Measurements from ENCODE around the gene TMEM92. TPM values are rescaled to one million over a fixed set of nuclear protein-coding genes. Genes with fewer than 3 reads are reported as not detected.
A peak's percentile ranks its signal among the peaks of the same experiment; 100 is the strongest.

The TMEM92 gene
- total and polyA plus RNA-seq, 9 donors: 0.32 to 3.5 (median 1.6) TPM

DNA sequence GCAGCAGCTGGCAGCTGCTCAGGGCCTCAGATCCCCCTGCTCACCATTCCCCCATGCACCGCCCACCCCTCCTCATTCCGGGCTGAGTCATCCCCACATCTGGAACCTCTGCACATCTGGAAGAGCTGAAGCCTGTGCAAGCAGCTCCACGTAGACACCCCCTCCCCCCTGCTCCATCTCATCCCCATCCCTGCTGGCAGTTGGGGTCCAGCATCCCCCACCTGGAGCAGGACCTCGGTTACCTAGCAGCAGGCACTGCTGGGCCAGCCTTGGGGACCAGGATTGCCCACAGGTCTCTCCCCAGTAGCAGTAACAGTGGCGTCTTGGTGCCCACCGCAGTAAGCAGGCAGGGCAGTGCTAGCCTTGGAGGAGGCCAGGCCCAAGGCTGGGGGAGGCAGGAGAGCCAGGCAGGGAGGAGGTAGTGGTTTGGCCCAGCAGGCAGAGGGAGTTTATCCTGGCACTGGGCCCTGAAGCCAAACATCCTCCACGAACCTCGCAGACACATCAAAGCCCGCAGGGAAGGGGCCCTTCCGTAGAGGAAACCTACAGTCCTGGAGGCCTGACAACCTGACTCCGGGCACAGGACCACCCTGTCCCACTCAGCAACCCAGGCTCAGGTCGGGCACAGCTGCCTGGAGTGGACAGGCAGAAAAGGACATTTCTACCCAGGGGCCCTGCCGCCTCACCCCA, 7.7 kb upstream of the TMEM92 start:
- intact Hi-C loops (cut with DNase I): no loop called here
- DNase-seq: peak; percentile 78 to 84 (median 82)
- 8 to 14% (median 10%) methylated on average over 12 to 13 of the region's 13 CpGs for WGBS, 3 donors
- no peaks in the 10 kb centered on the region for H3K36me3 ChIP-seq
- H3K27ac ChIP-seq: peak overlapping the region; percentile 52 to 68
- peaks cover 52% of the 10 kb centered on the region for H3K4me1 ChIP-seq (ENCODE audit: insufficient read depth)
- no peaks in the 10 kb centered on the region for H3K27me3 ChIP-seq
- no peaks in the 10 kb centered on the region for H3K9me3 ChIP-seq
- TF ChIP-seq POLR2A (IDR thresholded peaks at IDR 0.05): no peak
- TF ChIP-seq, protein P1, sequence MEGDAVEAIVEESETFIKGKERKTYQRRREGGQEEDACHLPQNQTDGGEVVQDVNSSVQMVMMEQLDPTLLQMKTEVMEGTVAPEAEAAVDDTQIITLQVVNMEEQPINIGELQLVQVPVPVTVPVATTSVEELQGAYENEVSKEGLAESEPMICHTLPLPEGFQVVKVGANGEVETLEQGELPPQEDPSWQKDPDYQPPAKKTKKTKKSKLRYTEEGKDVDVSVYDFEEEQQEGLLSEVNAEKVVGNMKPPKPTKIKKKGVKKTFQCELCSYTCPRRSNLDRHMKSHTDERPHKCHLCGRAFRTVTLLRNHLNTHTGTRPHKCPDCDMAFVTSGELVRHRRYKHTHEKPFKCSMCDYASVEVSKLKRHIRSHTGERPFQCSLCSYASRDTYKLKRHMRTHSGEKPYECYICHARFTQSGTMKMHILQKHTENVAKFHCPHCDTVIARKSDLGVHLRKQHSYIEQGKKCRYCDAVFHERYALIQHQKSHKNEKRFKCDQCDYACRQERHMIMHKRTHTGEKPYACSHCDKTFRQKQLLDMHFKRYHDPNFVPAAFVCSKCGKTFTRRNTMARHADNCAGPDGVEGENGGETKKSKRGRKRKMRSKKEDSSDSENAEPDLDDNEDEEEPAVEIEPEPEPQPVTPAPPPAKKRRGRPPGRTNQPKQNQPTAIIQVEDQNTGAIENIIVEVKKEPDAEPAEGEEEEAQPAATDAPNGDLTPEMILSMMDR (IDR thresholded peaks at IDR 0.05): peak in 1 of 3 donors; percentile 17
- no peak overlapping the region for H3K4me3 ChIP-seq

DNA sequence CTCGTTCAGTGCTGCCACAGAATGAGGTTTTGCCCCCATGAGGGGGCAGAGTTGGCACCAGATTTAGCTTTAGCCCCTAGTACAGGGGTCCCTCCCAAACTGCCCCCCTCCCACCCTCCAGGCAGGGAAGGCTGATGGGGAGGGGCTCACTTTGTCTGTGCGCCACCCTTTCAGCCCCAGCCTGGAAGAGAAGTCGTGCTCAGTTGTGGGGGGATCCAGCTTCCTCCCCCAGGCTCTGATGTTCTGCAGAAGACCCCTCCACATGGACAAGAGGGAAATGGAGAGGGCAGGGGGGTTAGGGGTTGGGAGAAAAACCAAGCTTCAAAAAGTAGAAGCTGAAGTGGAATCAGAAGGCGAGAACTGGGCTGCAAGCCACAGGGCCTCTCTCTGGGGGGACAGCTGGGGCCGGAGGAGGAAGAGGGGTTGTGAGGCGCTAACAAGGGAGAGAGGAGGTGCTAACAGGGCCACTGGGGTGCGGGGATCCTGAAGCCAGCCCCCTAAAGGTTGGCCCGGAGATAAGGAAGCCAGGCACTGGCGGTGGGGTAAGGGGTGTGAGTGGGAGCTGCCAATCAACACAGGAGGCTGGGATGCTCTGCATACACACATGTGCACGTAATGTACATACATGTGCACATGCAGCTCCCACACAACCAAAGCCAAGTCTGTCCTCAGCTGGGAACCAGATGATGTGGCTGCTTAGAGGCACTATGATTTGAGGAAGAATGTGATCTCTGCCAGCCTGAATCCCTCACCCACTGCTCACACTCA, 7.0 kb upstream of the TMEM92 start:
- no peaks in the 10 kb centered on the region for H3K36me3 ChIP-seq
- intact Hi-C loops (cut with DNase I): no loop called here

DNA sequence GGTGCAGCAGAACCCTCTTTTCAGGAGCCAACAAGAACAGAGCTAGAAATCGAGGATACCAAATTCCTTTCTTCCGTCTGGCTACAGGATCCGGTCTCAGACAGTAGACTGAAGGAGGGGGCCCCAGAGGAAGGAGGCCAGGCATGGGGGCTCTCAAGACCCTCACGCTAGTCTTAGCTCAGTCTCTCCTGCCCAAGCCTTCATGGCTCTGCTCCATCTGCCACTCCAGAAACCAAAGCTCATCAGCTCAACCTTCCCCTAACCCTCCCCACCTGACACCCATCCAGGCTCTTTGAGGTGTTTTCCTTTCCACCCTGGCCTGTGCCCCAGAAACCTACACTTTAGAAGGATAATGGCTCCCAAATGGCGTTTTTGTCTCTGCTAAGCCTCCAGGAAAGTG, 6.2 kb upstream of the TMEM92 start:
- intact Hi-C loops (cut with DNase I): no loop called here
- H3K27me3 ChIP-seq: no peaks in the 10 kb centered on the region
- TF ChIP-seq EP300 (IDR thresholded peaks at IDR 0.05): no peak
- H3K4me3 ChIP-seq: no peak overlapping the region
- peaks cover 57% of the 10 kb centered on the region for H3K4me1 ChIP-seq (ENCODE audit: insufficient read depth)
- H3K27ac ChIP-seq: peak overlapping the region in 1 of 2 donors; percentile 68
- H3K36me3 ChIP-seq: no peaks in the 10 kb centered on the region
- DNase-seq: peak in 1 of 5 donors; percentile 20
- no peaks in the 10 kb centered on the region for H3K9me3 ChIP-seq
- 47 to 61% (median 56%) methylated on average over 5 of the region's 5 CpGs for WGBS, 3 donors

More for the DNA sequence above, 7.0 kb upstream of the TMEM92 start:
- Histone ChIP-seq H3K4me1 (ENCODE audit: insufficient read depth) (peaks cover 55% of the 10 kb centered on the region), H3K27ac (peak overlapping the region; percentile 52 to 68), H3K9me3 (no peaks in the 10 kb centered on the region), H3K27me3 (no peaks in the 10 kb centered on the region), H3K4me3 (no peak overlapping the region)
- peak; percentile 58 to 77 (median 62) for DNase-seq
- TF ChIP-seq, protein P1 (IDR thresholded peaks at IDR 0.05): no peak
- 26 to 32% (median 28%) methylated on average over 10 of the region's 10 CpGs for WGBS, 3 donors

DNA sequence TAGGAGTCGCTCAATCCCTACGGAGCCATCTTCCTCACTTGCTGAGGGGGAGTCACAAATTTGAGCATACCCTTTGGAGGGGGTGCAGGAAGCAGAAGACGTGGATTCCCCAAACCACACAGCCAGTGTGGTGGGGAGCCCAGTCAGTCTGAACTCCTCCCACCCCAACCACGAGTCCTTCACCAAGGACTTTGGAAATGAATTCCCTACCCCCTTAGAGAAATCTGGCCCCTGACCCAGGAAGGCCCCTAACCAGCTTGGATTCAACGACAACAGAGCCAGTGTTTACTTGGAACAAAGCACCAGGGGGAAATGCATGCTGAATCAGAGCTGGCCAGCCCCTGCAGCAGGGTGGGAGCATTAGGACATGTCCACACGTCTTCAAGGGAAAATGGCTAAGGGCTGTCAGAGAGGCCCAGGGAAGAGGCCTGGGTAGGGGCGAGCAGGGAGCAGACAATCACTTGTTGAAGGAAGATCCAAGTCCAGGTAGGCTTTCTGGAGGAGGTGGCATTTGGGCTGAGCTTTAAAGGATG, 5.5 kb upstream of the TMEM92 start:
- DNase-seq: peak in 2 of 5 donors; percentile 20 to 31
- Histone ChIP-seq H3K4me3 (no peak overlapping the region), H3K27me3 (no peaks in the 10 kb centered on the region), H3K4me1 (ENCODE audit: insufficient read depth) (peaks cover 53% of the 10 kb centered on the region), H3K9me3 (no peaks in the 10 kb centered on the region), H3K27ac (peak overlapping the region in 1 of 2 donors; percentile 92), H3K36me3 (no peaks in the 10 kb centered on the region)
- intact Hi-C loops (cut with DNase I): no loop called here
- TF ChIP-seq POLR2A (IDR thresholded peaks at IDR 0.05) (no peak), EP300 (IDR thresholded peaks at IDR 0.05) (no peak)
- TF ChIP-seq, protein P1 (IDR thresholded peaks at IDR 0.05): no peak
- 41 to 51% (median 46%) methylated on average over 7 of the region's 7 CpGs for WGBS, 3 donors
